Caco-2 (cell line): ENCODE data around the gene TTC39C. TPM values are rescaled to one million over a fixed set of nuclear protein-coding genes. Genes with fewer than 3 reads are reported as not detected.
A peak's percentile ranks its signal among the peaks of the same experiment; 100 is the strongest.

Experiments
- BruUV-seq: library from RNA; stranded (reverse); fragments of 400-500 nt; replicated peaks from 2 replicates; lab custom pipeline; 2021; lab: Mats Ljungman, UMichigan
- CTCF ChIA-PET: fragments of 300-600 bp; sonication (Branson Sonifier 250); formaldehyde crosslinking; loops from one replicate; lab custom pipeline; 2022; ENCODE audit warnings: antibody characterized with exemption; lab: Charles Lee
- POLR2A ChIA-PET: fragments of 300-600 bp; sonication (Branson Sonifier 250); formaldehyde crosslinking; loops from one replicate; lab custom pipeline; 2022; ENCODE audit warnings: antibody characterized with exemption; lab: Charles Lee
- DNase-seq, 2 experiments: peaks; one replicate each; pipeline versions ENCODE4 v3.0.0 to v3.0.0-alpha.2; 2020 to 2022
- H3K27me3 ChIP-seq: replicated peaks from 2 replicates; pipeline ENCODE4 v1.6.0; 2011; ENCODE audit warnings: low read length; ENCODE audit not compliant: control insufficient read depth, insufficient read depth
- H3K36me3 ChIP-seq: 2 replicates; pipeline ENCODE4 v1.5.1; 2011; ENCODE audit warnings: low read length; ENCODE audit not compliant: control insufficient read depth, insufficient read depth
- H3K4me1 ChIP-seq: fragments of 250-450 bp; sonication (Bioruptor Pico); 2 replicates; pipeline ENCODE4 v1.5.1; 2020; ENCODE audit warnings: mild to moderate bottlenecking
- H3K4me3 ChIP-seq: 2 replicates; pipeline ENCODE4 v1.5.1; 2011; ENCODE audit warnings: low read depth, mild to moderate bottlenecking, control low read depth, low read length
- H3K9me3 ChIP-seq: fragments of 250-450 bp; sonication (Bioruptor Pico); 2 replicates; pipeline ENCODE4 v1.5.1; 2020; ENCODE audit warnings: mild to moderate bottlenecking, moderate library complexity
- H3K27ac Mint-ChIP-seq: one replicate; pipeline ENCODE4 v1.8.0; 2022; ENCODE audit warnings: mixed read lengths; ENCODE audit not compliant: unreplicated experiment
- H3K27me3 Mint-ChIP-seq: one replicate; pipeline ENCODE4 v1.8.0; 2022; ENCODE audit warnings: mixed read lengths; ENCODE audit not compliant: insufficient read depth, unreplicated experiment
- H3K36me3 Mint-ChIP-seq: one replicate; pipeline ENCODE4 v1.8.0; 2022; ENCODE audit warnings: mild to moderate bottlenecking, mixed read lengths; ENCODE audit not compliant: insufficient read depth, unreplicated experiment
- H3K4me1 Mint-ChIP-seq: one replicate; pipeline ENCODE4 v1.8.0; 2022; ENCODE audit warnings: low read depth, mixed read lengths; ENCODE audit not compliant: unreplicated experiment
- H3K4me3 Mint-ChIP-seq: one replicate; pipeline ENCODE4 v1.8.0; 2022; ENCODE audit warnings: mild to moderate bottlenecking, moderate library complexity, mixed read lengths; ENCODE audit not compliant: unreplicated experiment
- H3K9me3 Mint-ChIP-seq: one replicate; pipeline ENCODE4 v1.8.0; 2022; ENCODE audit warnings: mixed read lengths; ENCODE audit not compliant: unreplicated experiment
- CTCF ChIP-seq, 2 experiments: fragments of 200-600 bp in 1 of 2; IDR thresholded peaks; 1 replicate in 1 of 2; 2 replicates in 1 of 2; pipeline versions ENCODE4 v1.5.1 to v1.8.0; 2011 to 2022; ENCODE audit warnings: antibody characterized with exemption in 1 of 2, control low read depth in 1 of 2, inconsistent platforms in 1 of 2, low read depth in 1 of 2, low read length in 1 of 2, mild to moderate bottlenecking in 1 of 2, moderate library complexity in 1 of 2; ENCODE audit not compliant: insufficient read depth in 1 of 2, severe bottlenecking in 1 of 2, unreplicated experiment in 1 of 2
- intact Hi-C: fragments of 100-400 bp; cut with micrococcal nuclease; formaldehyde crosslinking; loops from one replicate; pipeline ENCODE4 v1.10.0; 2022; ENCODE audit not compliant: unreplicated experiment
- total RNA-seq: library from RNA; stranded (reverse); gene quantifications from 2 replicates; pipeline ENCODE4 v1.2.3, GENCODE V29; 2022

TTC39C gene
- total RNA-seq, 1 experiment from 2014 or later, result 9.3 TPM

- Mint-ChIP-seq H3K36me3 (no peaks in the 10 kb centered on the region), H3K4me1 (no peaks in the 10 kb centered on the region), H3K9me3 (no peaks in the 10 kb centered on the region), H3K4me3 (no peak overlapping the region), H3K27ac (peak overlapping the region; percentile 45), H3K27me3 (no peaks in the 10 kb centered on the region)
- no peak for TF ChIP-seq CTCF (IDR thresholded peaks at IDR 0.05; ENCODE audit: insufficient read depth in 1 of 2, low read depth in 1 of 2, low read length in 1 of 2, severe bottlenecking in 1 of 2, unreplicated experiment in 1 of 2)
- no peaks in the 10 kb centered on the region for H3K4me1 ChIP-seq
- H3K9me3 ChIP-seq, result no peaks in the 10 kb centered on the region
- no peaks in the 10 kb centered on the region for H3K27me3 ChIP-seq
- BruUV-seq, result no TSS peak
- H3K4me3 ChIP-seq, result no peak overlapping the region
- DNase-seq, result no peak
- POLR2A ChIA-PET, result no interaction called here
- intact Hi-C loops, result loop anchor here (5.0 to 10.0 kb wide), 4 partner anchors 61 to 191 kb away; no protein-coding TSS in a partner anchor
- CTCF ChIA-PET, result no interaction called here
- H3K36me3 ChIP-seq, result no peaks in the 10 kb centered on the region
These were observed 101.1 kb downstream of the TTC39C start for GRCh38 chr18:24115628-24116027.

- intact Hi-C loops, result loop anchor here (5.0 to 10.0 kb wide), 4 partner anchors 64 to 194 kb away; no protein-coding TSS in a partner anchor
- BruUV-seq, result no TSS peak
- peak; percentile 48 to 52 for DNase-seq
- Histone ChIP-seq H3K4me3 (no peak overlapping the region), H3K9me3 (no peaks in the 10 kb centered on the region), H3K27me3 (no peaks in the 10 kb centered on the region), H3K4me1 (no peaks in the 10 kb centered on the region), H3K36me3 (no peaks in the 10 kb centered on the region)
- Mint-ChIP-seq H3K4me3 (no peak overlapping the region), H3K27ac (no peak overlapping the region), H3K36me3 (no peaks in the 10 kb centered on the region), H3K9me3 (no peaks in the 10 kb centered on the region), H3K4me1 (no peaks in the 10 kb centered on the region), H3K27me3 (no peaks in the 10 kb centered on the region)
- ChIA-PET CTCF (no interaction called here), POLR2A (no interaction called here)
- TF ChIP-seq CTCF (IDR thresholded peaks at IDR 0.05; ENCODE audit: insufficient read depth in 1 of 2, low read depth in 1 of 2, low read length in 1 of 2, severe bottlenecking in 1 of 2, unreplicated experiment in 1 of 2), result peak; percentile 40 to 57
These were observed 104.4 kb downstream of the TTC39C start for GRCh38 chr18:24118750-24119577.

DNA sequence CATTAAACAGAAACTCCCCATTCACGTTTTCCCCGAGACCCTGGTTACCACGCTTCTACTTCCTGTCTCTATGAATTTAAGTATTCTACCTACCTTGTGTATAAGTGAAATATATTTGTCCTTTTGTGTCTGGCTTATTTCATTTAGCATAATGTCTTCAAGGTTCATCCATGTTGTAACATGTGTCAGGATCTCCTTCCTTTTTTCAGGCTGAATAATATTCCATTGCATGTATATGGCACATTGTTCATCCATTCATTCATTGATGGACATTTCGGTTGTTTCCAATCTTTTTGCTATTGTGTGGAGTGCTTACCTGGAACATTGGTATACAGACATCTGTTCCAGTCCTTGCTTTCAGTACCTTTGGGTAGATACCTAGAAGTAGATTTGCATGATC, 106.1 kb downstream of the TTC39C start:
- Histone ChIP-seq H3K36me3 (no peaks in the 10 kb centered on the region), H3K4me1 (no peaks in the 10 kb centered on the region), H3K27me3 (no peaks in the 10 kb centered on the region), H3K4me3 (no peak overlapping the region), H3K9me3 (no peaks in the 10 kb centered on the region)
- Mint-ChIP-seq H3K9me3 (no peaks in the 10 kb centered on the region), H3K4me1 (no peaks in the 10 kb centered on the region), H3K27me3 (no peaks in the 10 kb centered on the region), H3K4me3 (no peak overlapping the region), H3K27ac (no peak overlapping the region), H3K36me3 (no peaks in the 10 kb centered on the region)
- BruUV-seq, result no TSS peak
- POLR2A ChIA-PET, result no interaction called here
- CTCF ChIA-PET, result no interaction called here
- no peak for TF ChIP-seq CTCF (IDR thresholded peaks at IDR 0.05; ENCODE audit: insufficient read depth in 1 of 2, low read depth in 1 of 2, low read length in 1 of 2, severe bottlenecking in 1 of 2, unreplicated experiment in 1 of 2)
- intact Hi-C loops, result no loop called here
- no peak for DNase-seq
